Measurements from ENCODE around the gene THSD4.

The THSD4 gene

GRCh38 chr15:71185706-71186105 is 70.4 kb downstream of the THSD4 start:
- H3K36me3 ChIP-seq (replicated peaks; ENCODE audit: insufficient read depth, low read length), result no peaks in the 10 kb centered on the region
- no peaks in the 10 kb centered on the region for H3K9me3 ChIP-seq (replicated peaks; ENCODE audit: insufficient read depth, low read length)
- no peak overlapping the region for H3K9ac ChIP-seq (ENCODE audit: low read length)
- H3K27ac ChIP-seq (ENCODE audit: low read length), result no peak overlapping the region
- no peak overlapping the region for H2AFZ ChIP-seq (ENCODE audit: low read length)
- H3K9me2 ChIP-seq (replicated peaks; ENCODE audit: insufficient read depth, low read length), result no peaks in the 10 kb centered on the region
- TF ChIP-seq CTCF (IDR thresholded peaks at IDR 0.05; ENCODE audit: low read length), result no peak
- TF ChIP-seq EZH2phosphoT487 (IDR thresholded peaks at IDR 0.05; ENCODE audit: low read length), result no peak
- TF ChIP-seq EZH2 (optimal IDR thresholded peaks at IDR 0.05; ENCODE audit: low read depth, low read length), result no peak
- no peaks in the 10 kb centered on the region for H3F3A ChIP-seq (ENCODE audit: insufficient read depth, low read length)
- no peak overlapping the region for H3K4me2 ChIP-seq (ENCODE audit: low read depth, low read length)
- H3K79me2 ChIP-seq (ENCODE audit: low read length), result no peaks in the 10 kb centered on the region
- H3K27me3 ChIP-seq (replicated peaks; ENCODE audit: insufficient read depth, low read length), result no peaks in the 10 kb centered on the region
- no peak for DNase-seq
- H3K4me1 ChIP-seq (ENCODE audit: low read length), result no peaks in the 10 kb centered on the region
- H3K4me3 ChIP-seq (ENCODE audit: low read length), result no peak overlapping the region
- no peaks in the 10 kb centered on the region for H4K20me1 ChIP-seq (ENCODE audit: insufficient read depth, low read length)

GRCh38 chr15:71186267-71186666 is 71.0 kb downstream of the THSD4 start:
- no peaks in the 10 kb centered on the region for H3K79me2 ChIP-seq (ENCODE audit: low read length)
- no peaks in the 10 kb centered on the region for H3F3A ChIP-seq (ENCODE audit: insufficient read depth, low read length)
- no peak overlapping the region for H3K4me2 ChIP-seq (ENCODE audit: low read depth, low read length)
- H4K20me1 ChIP-seq (ENCODE audit: insufficient read depth, low read length), result no peaks in the 10 kb centered on the region
- no peak overlapping the region for H3K27ac ChIP-seq (ENCODE audit: low read length)
- TF ChIP-seq EZH2 (optimal IDR thresholded peaks at IDR 0.05; ENCODE audit: low read depth, low read length) (no peak), EZH2phosphoT487 (IDR thresholded peaks at IDR 0.05; ENCODE audit: low read length) (no peak), CTCF (IDR thresholded peaks at IDR 0.05; ENCODE audit: low read length) (no peak)
- H3K9me3 ChIP-seq (replicated peaks; ENCODE audit: insufficient read depth, low read length), result no peaks in the 10 kb centered on the region
- no peak overlapping the region for H3K9ac ChIP-seq (ENCODE audit: low read length)
- no peaks in the 10 kb centered on the region for H3K4me1 ChIP-seq (ENCODE audit: low read length)
- no peaks in the 10 kb centered on the region for H3K9me2 ChIP-seq (replicated peaks; ENCODE audit: insufficient read depth, low read length)
- no peak overlapping the region for H2AFZ ChIP-seq (ENCODE audit: low read length)
- H3K36me3 ChIP-seq (replicated peaks; ENCODE audit: insufficient read depth, low read length), result no peaks in the 10 kb centered on the region
- DNase-seq, result no peak
- no peak overlapping the region for H3K4me3 ChIP-seq (ENCODE audit: low read length)
- H3K27me3 ChIP-seq (replicated peaks; ENCODE audit: insufficient read depth, low read length), result no peaks in the 10 kb centered on the region

GRCh38 chr15:71187078-71187477 is 71.8 kb downstream of the THSD4 start:
- Histone ChIP-seq H3K4me3 (ENCODE audit: low read length) (no peak overlapping the region), H4K20me1 (ENCODE audit: insufficient read depth, low read length) (no peaks in the 10 kb centered on the region), H3K9me2 (replicated peaks; ENCODE audit: insufficient read depth, low read length) (no peaks in the 10 kb centered on the region), H3K27ac (ENCODE audit: low read length) (no peak overlapping the region), H3K9me3 (replicated peaks; ENCODE audit: insufficient read depth, low read length) (no peaks in the 10 kb centered on the region), H3K4me1 (ENCODE audit: low read length) (no peaks in the 10 kb centered on the region), H3K36me3 (replicated peaks; ENCODE audit: insufficient read depth, low read length) (no peaks in the 10 kb centered on the region), H3K4me2 (ENCODE audit: low read depth, low read length) (no peak overlapping the region), H3K27me3 (replicated peaks; ENCODE audit: insufficient read depth, low read length) (no peaks in the 10 kb centered on the region), H3K9ac (ENCODE audit: low read length) (no peak overlapping the region), H3F3A (ENCODE audit: insufficient read depth, low read length) (no peaks in the 10 kb centered on the region), H3K79me2 (ENCODE audit: low read length) (no peaks in the 10 kb centered on the region), H2AFZ (ENCODE audit: low read length) (no peak overlapping the region)
- no peak for DNase-seq
- TF ChIP-seq EZH2phosphoT487 (IDR thresholded peaks at IDR 0.05; ENCODE audit: low read length), result no peak
- TF ChIP-seq EZH2 (optimal IDR thresholded peaks at IDR 0.05; ENCODE audit: low read depth, low read length), result no peak
- TF ChIP-seq CTCF (IDR thresholded peaks at IDR 0.05; ENCODE audit: low read length), result no peak

All from MM.1S (cell line).